SK-N-SH (cell line): ENCODE measurements around the gene C1QBP.

ENCODE experiments used
- CHD2 ChIP-seq: fragments of 150-350 bp; IDR thresholded peaks from 2 replicates; pipeline ENCODE4 v1.6.1; 2018; ENCODE audit warnings: low read length; ENCODE audit not compliant: partially characterized antibody
- EP300 ChIP-seq, 2 experiments: IDR thresholded peaks; 2 replicates each; pipeline versions ENCODE4 v1.4.0 to v1.6.1; 2012; ENCODE audit warnings: borderline replicate concordance in 1 of 2, low read depth in 1 of 2, low read length in 1 of 2
- EZH2phosphoT487 ChIP-seq: fragments of 200-600 bp; sonication (generic); IDR thresholded peaks from 2 replicates; pipeline ENCODE4 v1.6.1; 2017; ENCODE audit warnings: low read depth, mixed run types, mild to moderate bottlenecking, antibody characterized with exemption, moderate library complexity, borderline replicate concordance
- GABPA ChIP-seq: IDR thresholded peaks from 2 replicates; pipeline ENCODE4 v1.4.0; 2012; ENCODE audit warnings: low read depth, mild to moderate bottlenecking
- IRF3 ChIP-seq: fragments of 150-350 bp; IDR thresholded peaks from 2 replicates; pipeline ENCODE4 v1.6.1; 2016; ENCODE audit warnings: mild to moderate bottlenecking, low read depth, low read length
- MXI1 ChIP-seq: IDR thresholded peaks from 2 replicates; pipeline ENCODE4 v1.6.1; 2012; ENCODE audit warnings: mild to moderate bottlenecking, low read depth, low read length, improper control_type of control experiment
- NFIC ChIP-seq: IDR thresholded peaks from 2 replicates; pipeline ENCODE4 v1.4.0; 2012; ENCODE audit warnings: borderline replicate concordance
- POLR2AphosphoS5 ChIP-seq: IDR thresholded peaks from 2 replicates; pipeline ENCODE4 v1.6.1; 2012; ENCODE audit warnings: low read depth, low read length
- RFX5 ChIP-seq: IDR thresholded peaks from 2 replicates; pipeline ENCODE4 v1.6.1; 2012; ENCODE audit warnings: mild to moderate bottlenecking, improper control_type of control experiment, low read length
- SMC3 ChIP-seq: IDR thresholded peaks from 2 replicates; pipeline ENCODE4 v1.6.1; 2012; ENCODE audit warnings: low read depth, low read length, improper control_type of control experiment
- TAF1 ChIP-seq: IDR thresholded peaks from 2 replicates; pipeline ENCODE4 v1.6.1; 2012; ENCODE audit warnings: low read depth, mild to moderate bottlenecking, low read length, moderate library complexity, borderline replicate concordance
- TF ChIP-seq, protein P1 (sequence below): fragments of 200-600 bp; sonication (generic); IDR thresholded peaks from 2 replicates; pipeline ENCODE4 v1.6.1; 2017; ENCODE audit warnings: antibody characterized with exemption, mild to moderate bottlenecking, moderate library complexity
- TF ChIP-seq, protein P2 (sequence below): IDR thresholded peaks from 2 replicates; pipeline ENCODE4 v1.6.1; 2012; ENCODE audit warnings: mild to moderate bottlenecking, low read depth, low read length, moderate library complexity

DNA sequence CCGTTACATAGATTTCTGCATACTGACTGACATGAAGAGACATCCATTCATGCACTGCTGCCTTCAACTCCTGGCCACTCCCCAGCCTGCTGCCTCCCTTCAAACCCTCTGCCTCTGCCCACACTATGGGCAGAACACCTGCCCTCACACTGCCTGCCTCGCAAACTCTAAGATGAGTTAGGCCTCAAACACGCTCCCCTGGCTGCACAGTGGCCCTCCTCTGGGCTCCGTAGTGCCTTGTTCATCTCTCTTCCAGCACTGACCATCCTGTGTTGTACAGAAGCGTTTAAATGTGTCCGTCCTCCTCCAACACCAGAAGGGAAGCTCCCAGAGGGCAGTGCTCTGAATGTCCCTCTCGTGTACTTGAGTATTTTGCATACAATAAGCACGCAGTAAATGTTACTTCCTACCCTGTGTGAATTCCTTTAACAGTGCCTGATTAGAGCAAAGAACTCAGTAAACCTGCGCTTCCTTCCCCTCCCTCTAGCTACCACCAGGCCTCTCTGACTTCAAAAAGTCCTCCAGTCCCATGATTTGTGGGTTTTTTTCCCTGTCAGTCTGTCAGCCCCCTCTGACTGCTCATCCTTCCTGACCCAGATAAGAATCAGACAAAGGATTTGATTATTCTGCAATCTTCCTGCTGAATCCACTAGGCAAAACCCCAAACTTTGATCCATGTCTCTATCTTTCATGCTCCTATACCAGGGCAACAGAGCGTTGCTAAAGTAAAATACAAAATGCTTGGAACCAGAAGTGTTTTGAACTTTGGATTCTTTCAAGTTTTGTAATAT lies 26.0 kb upstream of the C1QBP start:
- TF ChIP-seq EP300 (IDR thresholded peaks at IDR 0.05; ENCODE audit: borderline replicate concordance in 1 of 2, low read depth in 1 of 2, low read length in 1 of 2) = no peak
- TF ChIP-seq, protein P1, sequence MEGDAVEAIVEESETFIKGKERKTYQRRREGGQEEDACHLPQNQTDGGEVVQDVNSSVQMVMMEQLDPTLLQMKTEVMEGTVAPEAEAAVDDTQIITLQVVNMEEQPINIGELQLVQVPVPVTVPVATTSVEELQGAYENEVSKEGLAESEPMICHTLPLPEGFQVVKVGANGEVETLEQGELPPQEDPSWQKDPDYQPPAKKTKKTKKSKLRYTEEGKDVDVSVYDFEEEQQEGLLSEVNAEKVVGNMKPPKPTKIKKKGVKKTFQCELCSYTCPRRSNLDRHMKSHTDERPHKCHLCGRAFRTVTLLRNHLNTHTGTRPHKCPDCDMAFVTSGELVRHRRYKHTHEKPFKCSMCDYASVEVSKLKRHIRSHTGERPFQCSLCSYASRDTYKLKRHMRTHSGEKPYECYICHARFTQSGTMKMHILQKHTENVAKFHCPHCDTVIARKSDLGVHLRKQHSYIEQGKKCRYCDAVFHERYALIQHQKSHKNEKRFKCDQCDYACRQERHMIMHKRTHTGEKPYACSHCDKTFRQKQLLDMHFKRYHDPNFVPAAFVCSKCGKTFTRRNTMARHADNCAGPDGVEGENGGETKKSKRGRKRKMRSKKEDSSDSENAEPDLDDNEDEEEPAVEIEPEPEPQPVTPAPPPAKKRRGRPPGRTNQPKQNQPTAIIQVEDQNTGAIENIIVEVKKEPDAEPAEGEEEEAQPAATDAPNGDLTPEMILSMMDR = no peak
- TF ChIP-seq, protein P2, sequence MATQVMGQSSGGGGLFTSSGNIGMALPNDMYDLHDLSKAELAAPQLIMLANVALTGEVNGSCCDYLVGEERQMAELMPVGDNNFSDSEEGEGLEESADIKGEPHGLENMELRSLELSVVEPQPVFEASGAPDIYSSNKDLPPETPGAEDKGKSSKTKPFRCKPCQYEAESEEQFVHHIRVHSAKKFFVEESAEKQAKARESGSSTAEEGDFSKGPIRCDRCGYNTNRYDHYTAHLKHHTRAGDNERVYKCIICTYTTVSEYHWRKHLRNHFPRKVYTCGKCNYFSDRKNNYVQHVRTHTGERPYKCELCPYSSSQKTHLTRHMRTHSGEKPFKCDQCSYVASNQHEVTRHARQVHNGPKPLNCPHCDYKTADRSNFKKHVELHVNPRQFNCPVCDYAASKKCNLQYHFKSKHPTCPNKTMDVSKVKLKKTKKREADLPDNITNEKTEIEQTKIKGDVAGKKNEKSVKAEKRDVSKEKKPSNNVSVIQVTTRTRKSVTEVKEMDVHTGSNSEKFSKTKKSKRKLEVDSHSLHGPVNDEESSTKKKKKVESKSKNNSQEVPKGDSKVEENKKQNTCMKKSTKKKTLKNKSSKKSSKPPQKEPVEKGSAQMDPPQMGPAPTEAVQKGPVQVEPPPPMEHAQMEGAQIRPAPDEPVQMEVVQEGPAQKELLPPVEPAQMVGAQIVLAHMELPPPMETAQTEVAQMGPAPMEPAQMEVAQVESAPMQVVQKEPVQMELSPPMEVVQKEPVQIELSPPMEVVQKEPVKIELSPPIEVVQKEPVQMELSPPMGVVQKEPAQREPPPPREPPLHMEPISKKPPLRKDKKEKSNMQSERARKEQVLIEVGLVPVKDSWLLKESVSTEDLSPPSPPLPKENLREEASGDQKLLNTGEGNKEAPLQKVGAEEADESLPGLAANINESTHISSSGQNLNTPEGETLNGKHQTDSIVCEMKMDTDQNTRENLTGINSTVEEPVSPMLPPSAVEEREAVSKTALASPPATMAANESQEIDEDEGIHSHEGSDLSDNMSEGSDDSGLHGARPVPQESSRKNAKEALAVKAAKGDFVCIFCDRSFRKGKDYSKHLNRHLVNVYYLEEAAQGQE = no peak
- no peak for TF ChIP-seq GABPA
- TF ChIP-seq NFIC = no peak
- no peak for TF ChIP-seq IRF3
- no peak for TF ChIP-seq CHD2
- TF ChIP-seq EZH2phosphoT487 = no peak
- TF ChIP-seq MXI1 = no peak
- no peak for TF ChIP-seq POLR2AphosphoS5
- no peak for TF ChIP-seq TAF1
- TF ChIP-seq RFX5 = no peak
- no peak for TF ChIP-seq SMC3
